K562 (cell line): Measurements from ENCODE around the gene POLR2L. TPM values are rescaled to one million over a fixed set of nuclear protein-coding genes. Genes with fewer than 3 reads are reported as not detected.

Experiments used
- BDP1 ChIP-seq: IDR thresholded peaks from 3 replicates; pipeline ENCODE4 v1.6.1; 2011; ENCODE audit not compliant: insufficient read length, insufficient read depth
- CHD4 ChIP-seq: fragments of 200-600 bp; sonication (generic); IDR thresholded peaks from 3 replicates; pipeline ENCODE4 v1.6.1; 2012; ENCODE audit warnings: low read depth, mild to moderate bottlenecking, mixed read lengths, low read length, inconsistent platforms; ENCODE audit not compliant: insufficient read depth, insufficient replicate concordance, poor library complexity, severe bottlenecking
- DNMT1 ChIP-seq: fragments of 450-650 bp; IDR thresholded peaks from 2 replicates; pipeline ENCODE4 v1.6.1; 2016; ENCODE audit warnings: antibody characterized with exemption, mild to moderate bottlenecking
- EP400 ChIP-seq: fragments of 450-650 bp; IDR thresholded peaks from 2 replicates; pipeline ENCODE4 v1.6.1; 2017; ENCODE audit warnings: antibody characterized with exemption, mild to moderate bottlenecking, moderate library complexity
- ETV5 ChIP-seq: sonication (generic); formaldehyde crosslinking; IDR thresholded peaks from 2 replicates; pipeline ENCODE4 v1.4.0; 2020; ENCODE audit warnings: low read depth, mild to moderate bottlenecking, missing genetic modification reagents
- FOXM1 ChIP-seq, 2 experiments: fragments of 450-650 bp in 1 of 2; sonication (generic) in 1 of 2; formaldehyde crosslinking in 1 of 2; IDR thresholded peaks; 2 replicates each; pipeline versions ENCODE4 v1.6.1 to v1.9.0; 2017 to 2022; ENCODE audit warnings: low read depth in 2 of 2, mild to moderate bottlenecking in 2 of 2, missing genetic modification reagents in 1 of 2, moderate library complexity in 1 of 2
- KDM5B ChIP-seq: fragments of 200-600 bp; sonication (generic); IDR thresholded peaks from 2 replicates; pipeline ENCODE4 v1.6.1; 2012; ENCODE audit warnings: low read depth, mild to moderate bottlenecking, moderate library complexity, low read length, control low read depth, inconsistent platforms; ENCODE audit not compliant: insufficient replicate concordance
- KLF6 ChIP-seq: fragments of 250-450 bp; sonication (Bioruptor Pico); IDR thresholded peaks from 2 replicates; pipeline ENCODE4 v1.4.0; 2020; ENCODE audit warnings: mild to moderate bottlenecking, moderate library complexity, borderline replicate concordance
- MCM2 ChIP-seq: fragments of 450-650 bp; IDR thresholded peaks from 2 replicates; pipeline ENCODE4 v1.6.1; 2017; ENCODE audit warnings: low read depth, mild to moderate bottlenecking
- PCBP2 ChIP-seq: fragments of 200-400 bp; formaldehyde crosslinking; IDR thresholded peaks from 2 replicates; pipeline ENCODE4 v1.6.1; 2018; ENCODE audit warnings: low read length, low read depth, mild to moderate bottlenecking, moderate library complexity; ENCODE audit not compliant: poor library complexity, severe bottlenecking
- TARDBP ChIP-seq: fragments of 450-650 bp; IDR thresholded peaks from 2 replicates; pipeline ENCODE4 v1.6.1; 2016
- THRAP3 ChIP-seq: fragments of 450-650 bp; IDR thresholded peaks from 2 replicates; pipeline ENCODE4 v1.6.1; 2016; ENCODE audit warnings: mild to moderate bottlenecking, inconsistent platforms, borderline replicate concordance
- ZNF444 ChIP-seq: fragments of 250-450 bp; sonication (Bioruptor Pico); IDR thresholded peaks from 2 replicates; pipeline ENCODE4 v1.4.0; 2020; ENCODE audit warnings: mild to moderate bottlenecking, moderate library complexity
- ZNF668 ChIP-seq: fragments of 250-450 bp; sonication (Bioruptor Pico); IDR thresholded peaks from 2 replicates; pipeline ENCODE4 v1.8.0; 2022; ENCODE audit warnings: mild to moderate bottlenecking, inconsistent platforms
- ZNF696 ChIP-seq: fragments of 250-450 bp; sonication (Bioruptor Pico); conservative IDR thresholded peaks from 2 replicates; pipeline ENCODE4 v1.4.0; 2020; ENCODE audit warnings: mild to moderate bottlenecking, moderate library complexity
- polyA plus RNA-seq, 8 experiments: library from polyadenylated mRNA; depleted of rRNA in 4 of 8; stranded (reverse) in 5 of 8; unstranded in 3 of 8; fragments of >200 nt; fragmentation: Nextera tagmentation in 2 of 8; fragmentation: Illumina TruSeq in 1 of 8; extraction: Ambion mirVana in 2 of 8; extraction: Trizol in 1 of 8; gene quantifications; 2 replicates each; pipeline versions ENCODE4 v1.2.1 to v1.2.3, GENCODE V29; 2011 to 2014; ENCODE audit warnings: inconsistent platforms in 1 of 8, missing spikeins in 1 of 8
- total RNA-seq, 7 experiments: library from RNA; depleted of rRNA in 6 of 7; stranded (reverse); fragments of >200 nt in 6 of 7; fragmentation: Illumina TruSeq in 2 of 7; extraction: Trizol in 2 of 7; gene quantifications; 2 replicates each; pipeline versions ENCODE4 v1.2.1 to v1.2.3, GENCODE V29; 2011 to 2021; ENCODE audit warnings: low replicate concordance in 1 of 7
- TF ChIP-seq, protein P1 (sequence below), 2 experiments: fragments of 450-650 bp in 1 of 2; sonication (generic) in 1 of 2; formaldehyde crosslinking; conservative IDR thresholded peaks; 2 replicates each; pipeline versions ENCODE4 v1.4.0 to v1.8.1; 2020 to 2022; ENCODE audit warnings: mild to moderate bottlenecking in 1 of 2, missing genetic modification reagents in 1 of 2
- TF ChIP-seq, protein P2 (sequence below): fragments of 250-450 bp; sonication (Bioruptor Pico); IDR thresholded peaks from 2 replicates; pipeline ENCODE4 v1.8.0; 2022; ENCODE audit warnings: inconsistent platforms
- TF ChIP-seq, protein P3 (sequence below): fragments of 450-650 bp; IDR thresholded peaks from 2 replicates; pipeline ENCODE4 v1.7.1; 2018; ENCODE audit warnings: mild to moderate bottlenecking, low read depth; ENCODE audit not compliant: partially characterized antibody

Gene POLR2L
- total and polyA plus RNA-seq, 9 of the 15 experiments (the other 6 are each of a cell fraction or from before 2014, with no cell fraction given): 38.3 to 688 (median 108) TPM

DNA sequence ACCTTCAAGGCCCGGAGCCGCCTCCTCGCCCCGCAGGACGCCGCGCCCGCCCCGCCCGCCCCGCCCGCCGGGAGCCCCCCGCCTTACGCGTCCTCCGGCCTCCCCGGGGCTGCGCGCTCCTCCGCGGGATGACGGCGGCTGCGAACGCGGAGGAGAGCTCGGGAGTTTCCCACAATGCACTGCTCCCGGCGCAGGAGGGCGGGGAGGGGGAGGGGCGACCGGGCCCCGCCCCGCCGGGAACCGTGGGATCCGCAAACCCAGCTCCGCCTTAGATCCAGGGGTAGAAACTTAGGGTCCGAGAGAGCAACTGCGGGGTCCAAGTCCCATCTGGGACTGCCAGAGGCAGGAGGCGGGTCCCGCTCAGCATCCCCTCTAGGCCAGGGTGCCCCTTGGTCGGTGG is 52.4 kb downstream of the POLR2L start, which contains the start of gene CEND1 (continued):
- TF ChIP-seq, protein P1, sequence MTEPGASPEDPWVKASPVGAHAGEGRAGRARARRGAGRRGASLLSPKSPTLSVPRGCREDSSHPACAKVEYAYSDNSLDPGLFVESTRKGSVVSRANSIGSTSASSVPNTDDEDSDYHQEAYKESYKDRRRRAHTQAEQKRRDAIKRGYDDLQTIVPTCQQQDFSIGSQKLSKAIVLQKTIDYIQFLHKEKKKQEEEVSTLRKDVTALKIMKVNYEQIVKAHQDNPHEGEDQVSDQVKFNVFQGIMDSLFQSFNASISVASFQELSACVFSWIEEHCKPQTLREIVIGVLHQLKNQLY (CRISPR knock-in tag; conservative IDR thresholded peaks at IDR 0.05): no peak
- TF ChIP-seq EP400 (no peak), MCM2 (no peak), BDP1 (no peak), THRAP3 (no peak), DNMT1 (no peak), PCBP2 (no peak), KDM5B (no peak), KLF6 (CRISPR knock-in tag) (no peak), ETV5 (CRISPR knock-in tag) (no peak), ZNF696 (CRISPR knock-in tag) (no peak), CHD4 (no peak), ZNF668 (no peak), FOXM1 (IDR thresholded peaks at IDR 0.05; ENCODE audit: low read depth) (no peak), FOXM1 (CRISPR knock-in tag; IDR thresholded peaks at IDR 0.05; ENCODE audit: low read depth) (no peak), ZNF444 (no peak), TARDBP (no peak)
- TF ChIP-seq, protein P2, sequence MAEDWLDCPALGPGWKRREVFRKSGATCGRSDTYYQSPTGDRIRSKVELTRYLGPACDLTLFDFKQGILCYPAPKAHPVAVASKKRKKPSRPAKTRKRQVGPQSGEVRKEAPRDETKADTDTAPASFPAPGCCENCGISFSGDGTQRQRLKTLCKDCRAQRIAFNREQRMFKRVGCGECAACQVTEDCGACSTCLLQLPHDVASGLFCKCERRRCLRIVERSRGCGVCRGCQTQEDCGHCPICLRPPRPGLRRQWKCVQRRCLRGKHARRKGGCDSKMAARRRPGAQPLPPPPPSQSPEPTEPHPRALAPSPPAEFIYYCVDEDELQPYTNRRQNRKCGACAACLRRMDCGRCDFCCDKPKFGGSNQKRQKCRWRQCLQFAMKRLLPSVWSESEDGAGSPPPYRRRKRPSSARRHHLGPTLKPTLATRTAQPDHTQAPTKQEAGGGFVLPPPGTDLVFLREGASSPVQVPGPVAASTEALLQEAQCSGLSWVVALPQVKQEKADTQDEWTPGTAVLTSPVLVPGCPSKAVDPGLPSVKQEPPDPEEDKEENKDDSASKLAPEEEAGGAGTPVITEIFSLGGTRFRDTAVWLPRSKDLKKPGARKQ (CRISPR knock-in tag): no peak
- TF ChIP-seq, protein P3, sequence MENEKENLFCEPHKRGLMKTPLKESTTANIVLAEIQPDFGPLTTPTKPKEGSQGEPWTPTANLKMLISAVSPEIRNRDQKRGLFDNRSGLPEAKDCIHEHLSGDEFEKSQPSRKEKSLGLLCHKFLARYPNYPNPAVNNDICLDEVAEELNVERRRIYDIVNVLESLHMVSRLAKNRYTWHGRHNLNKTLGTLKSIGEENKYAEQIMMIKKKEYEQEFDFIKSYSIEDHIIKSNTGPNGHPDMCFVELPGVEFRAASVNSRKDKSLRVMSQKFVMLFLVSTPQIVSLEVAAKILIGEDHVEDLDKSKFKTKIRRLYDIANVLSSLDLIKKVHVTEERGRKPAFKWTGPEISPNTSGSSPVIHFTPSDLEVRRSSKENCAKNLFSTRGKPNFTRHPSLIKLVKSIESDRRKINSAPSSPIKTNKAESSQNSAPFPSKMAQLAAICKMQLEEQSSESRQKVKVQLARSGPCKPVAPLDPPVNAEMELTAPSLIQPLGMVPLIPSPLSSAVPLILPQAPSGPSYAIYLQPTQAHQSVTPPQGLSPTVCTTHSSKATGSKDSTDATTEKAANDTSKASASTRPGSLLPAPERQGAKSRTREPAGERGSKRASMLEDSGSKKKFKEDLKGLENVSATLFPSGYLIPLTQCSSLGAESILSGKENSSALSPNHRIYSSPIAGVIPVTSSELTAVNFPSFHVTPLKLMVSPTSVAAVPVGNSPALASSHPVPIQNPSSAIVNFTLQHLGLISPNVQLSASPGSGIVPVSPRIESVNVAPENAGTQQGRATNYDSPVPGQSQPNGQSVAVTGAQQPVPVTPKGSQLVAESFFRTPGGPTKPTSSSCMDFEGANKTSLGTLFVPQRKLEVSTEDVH: no peak
